ENCODE results near the gene CPAMD8. TPM values are rescaled to one million over a fixed set of nuclear protein-coding genes. Genes with fewer than 3 reads are reported as not detected.
"Not testable (repeated sequence)": the region's sequence is repeated elsewhere in the genome, so short reads cannot be mapped to it uniquely, and the experiment has no call there.

Gene CPAMD8
- total RNA-seq, 1 experiment from 2014 or later = 0.20 TPM

GRCh38 chr19:16985403-16985802, 41.2 kb downstream of the CPAMD8 start (continued):
- TF ChIP-seq, protein P1, sequence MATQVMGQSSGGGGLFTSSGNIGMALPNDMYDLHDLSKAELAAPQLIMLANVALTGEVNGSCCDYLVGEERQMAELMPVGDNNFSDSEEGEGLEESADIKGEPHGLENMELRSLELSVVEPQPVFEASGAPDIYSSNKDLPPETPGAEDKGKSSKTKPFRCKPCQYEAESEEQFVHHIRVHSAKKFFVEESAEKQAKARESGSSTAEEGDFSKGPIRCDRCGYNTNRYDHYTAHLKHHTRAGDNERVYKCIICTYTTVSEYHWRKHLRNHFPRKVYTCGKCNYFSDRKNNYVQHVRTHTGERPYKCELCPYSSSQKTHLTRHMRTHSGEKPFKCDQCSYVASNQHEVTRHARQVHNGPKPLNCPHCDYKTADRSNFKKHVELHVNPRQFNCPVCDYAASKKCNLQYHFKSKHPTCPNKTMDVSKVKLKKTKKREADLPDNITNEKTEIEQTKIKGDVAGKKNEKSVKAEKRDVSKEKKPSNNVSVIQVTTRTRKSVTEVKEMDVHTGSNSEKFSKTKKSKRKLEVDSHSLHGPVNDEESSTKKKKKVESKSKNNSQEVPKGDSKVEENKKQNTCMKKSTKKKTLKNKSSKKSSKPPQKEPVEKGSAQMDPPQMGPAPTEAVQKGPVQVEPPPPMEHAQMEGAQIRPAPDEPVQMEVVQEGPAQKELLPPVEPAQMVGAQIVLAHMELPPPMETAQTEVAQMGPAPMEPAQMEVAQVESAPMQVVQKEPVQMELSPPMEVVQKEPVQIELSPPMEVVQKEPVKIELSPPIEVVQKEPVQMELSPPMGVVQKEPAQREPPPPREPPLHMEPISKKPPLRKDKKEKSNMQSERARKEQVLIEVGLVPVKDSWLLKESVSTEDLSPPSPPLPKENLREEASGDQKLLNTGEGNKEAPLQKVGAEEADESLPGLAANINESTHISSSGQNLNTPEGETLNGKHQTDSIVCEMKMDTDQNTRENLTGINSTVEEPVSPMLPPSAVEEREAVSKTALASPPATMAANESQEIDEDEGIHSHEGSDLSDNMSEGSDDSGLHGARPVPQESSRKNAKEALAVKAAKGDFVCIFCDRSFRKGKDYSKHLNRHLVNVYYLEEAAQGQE (IDR thresholded peaks at IDR 0.05; ENCODE audit: low read depth) = no peak
- TF ChIP-seq CBX3 (IDR thresholded peaks at IDR 0.05; ENCODE audit: low read depth) = no peak
- no peak for TF ChIP-seq SIN3A (IDR thresholded peaks at IDR 0.05; ENCODE audit: low read depth)
- TF ChIP-seq EGR1 (IDR thresholded peaks at IDR 0.05; ENCODE audit: low read depth) = no peak
- no peak for TF ChIP-seq EZH2 (IDR thresholded peaks at IDR 0.05)
- TF ChIP-seq, protein P2, sequence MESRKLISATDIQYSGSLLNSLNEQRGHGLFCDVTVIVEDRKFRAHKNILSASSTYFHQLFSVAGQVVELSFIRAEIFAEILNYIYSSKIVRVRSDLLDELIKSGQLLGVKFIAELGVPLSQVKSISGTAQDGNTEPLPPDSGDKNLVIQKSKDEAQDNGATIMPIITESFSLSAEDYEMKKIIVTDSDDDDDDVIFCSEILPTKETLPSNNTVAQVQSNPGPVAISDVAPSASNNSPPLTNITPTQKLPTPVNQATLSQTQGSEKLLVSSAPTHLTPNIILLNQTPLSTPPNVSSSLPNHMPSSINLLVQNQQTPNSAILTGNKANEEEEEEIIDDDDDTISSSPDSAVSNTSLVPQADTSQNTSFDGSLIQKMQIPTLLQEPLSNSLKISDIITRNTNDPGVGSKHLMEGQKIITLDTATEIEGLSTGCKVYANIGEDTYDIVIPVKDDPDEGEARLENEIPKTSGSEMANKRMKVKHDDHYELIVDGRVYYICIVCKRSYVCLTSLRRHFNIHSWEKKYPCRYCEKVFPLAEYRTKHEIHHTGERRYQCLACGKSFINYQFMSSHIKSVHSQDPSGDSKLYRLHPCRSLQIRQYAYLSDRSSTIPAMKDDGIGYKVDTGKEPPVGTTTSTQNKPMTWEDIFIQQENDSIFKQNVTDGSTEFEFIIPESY (IDR thresholded peaks at IDR 0.05; ENCODE audit: extremely low read depth, insufficient replicate concordance, low read length) = no peak
- no peak for TF ChIP-seq POLR2A (IDR thresholded peaks at IDR 0.05; ENCODE audit: borderline replicate concordance, extremely low read depth, insufficient read depth, insufficient read length)

GRCh38 chr19:16982586-16982985, 44.0 kb downstream of the CPAMD8 start:
- H3K9ac ChIP-seq (ENCODE audit: low read length); H3K4me2 ChIP-seq (ENCODE audit: low read length); intact Hi-C loops (cut with micrococcal nuclease); H3K4me3 ChIP-seq (replicated peaks in 1 of 2; ENCODE audit: low read depth in 1 of 2, low read length in 2 of 2); BruUV-seq (replicated peaks); DNase-seq (ENCODE audit: low read depth, low spot score); POLR2A ChIA-PET; ATAC-seq; H2AFZ ChIP-seq (ENCODE audit: low read depth, low read length, poor library complexity, severe bottlenecking); H3K9me2 ChIP-seq (ENCODE audit: insufficient read depth); H3K4me1 ChIP-seq (ENCODE audit: control insufficient read depth in 1 of 2, insufficient read depth in 2 of 2, low read length in 2 of 2); H3K9me3 ChIP-seq (ENCODE audit: control insufficient read depth in 1 of 2, insufficient read depth in 1 of 2, low read depth in 1 of 2, low read length in 2 of 2); H4K20me1 ChIP-seq (ENCODE audit: insufficient read depth); H3K27ac ChIP-seq (ENCODE audit: low read depth, low read length); H3K36me3 ChIP-seq (ENCODE audit: control insufficient read depth in 1 of 2, insufficient read depth in 2 of 2, low read length in 2 of 2); RAD21 ChIA-PET (ENCODE audit: low non-redundant PET in 1 of 2, low total read pairs in 2 of 2, uncharacterized antibody in 2 of 2, unreplicated experiment in 2 of 2); CTCF ChIA-PET; H3K79me2 ChIP-seq (ENCODE audit: insufficient read depth, low read length): not testable (repeated sequence)
- peaks cover 13% of the 10 kb centered on the region for H3K27me3 ChIP-seq (ENCODE audit: insufficient read depth, low read length)
